ENCODE results near the gene TMEM200C.

TMEM200C gene

GRCh38 chr18:5839102-5839501 is 56.2 kb downstream of the TMEM200C start:
- FAIRE-seq = no peak
- DNase-seq (ENCODE audit: insufficient read length, low spot score) = no peak

Data from HTR-8/SVneo (cell line).